ENCODE results near the gene KIRREL1.
"Not testable (repeated sequence)": the region's sequence is repeated elsewhere in the genome, so short reads cannot be mapped to it uniquely, and the experiment has no call there.

The KIRREL1 gene

GRCh38 chr1:158122833-158123388 is 129.5 kb downstream of the KIRREL1 start:
- no peak for DNase-seq (ENCODE audit: low spot score)
- TF ChIP-seq CTCF (IDR thresholded peaks at IDR 0.05; ENCODE audit: borderline replicate concordance, control extremely low read depth, extremely low read depth, insufficient read depth, missing control alignments), result no peak
- in situ Hi-C loops (cut with MboI; ENCODE audit: low sequenced_read_pairs, unreplicated experiment), result loop anchor here (10.0 kb wide), 1 partner anchor 138 kb away; no protein-coding TSS in a partner anchor

GRCh38 chr1:158124034-158124433 is 130.6 kb downstream of the KIRREL1 start:
- DNase-seq (ENCODE audit: low spot score), result no peak
- TF ChIP-seq CTCF (IDR thresholded peaks at IDR 0.05; ENCODE audit: borderline replicate concordance, control extremely low read depth, extremely low read depth, insufficient read depth, missing control alignments), result no peak
- in situ Hi-C loops (cut with MboI; ENCODE audit: low sequenced_read_pairs, unreplicated experiment), result loop anchor here (10.0 kb wide), 1 partner anchor 139 kb away; no protein-coding TSS in a partner anchor

- peak; percentile 93 for TF ChIP-seq CTCF (IDR thresholded peaks at IDR 0.05; ENCODE audit: borderline replicate concordance, control extremely low read depth, extremely low read depth, insufficient read depth, missing control alignments)
- DNase-seq (ENCODE audit: low spot score), result peak; percentile 79
- in situ Hi-C loops (cut with MboI; ENCODE audit: low sequenced_read_pairs, unreplicated experiment), result loop anchor here (10.0 kb wide), 1 partner anchor 140 kb away; no protein-coding TSS in a partner anchor
Observed at GRCh38 chr1:158124999-158125398, 131.6 kb downstream of the KIRREL1 start.

GRCh38 chr1:158126425-158126824 is 133.0 kb downstream of the KIRREL1 start:
- TF ChIP-seq CTCF (IDR thresholded peaks at IDR 0.05; ENCODE audit: borderline replicate concordance, control extremely low read depth, extremely low read depth, insufficient read depth, missing control alignments), result no peak
- DNase-seq (ENCODE audit: low spot score), result no peak
- in situ Hi-C loops (cut with MboI; ENCODE audit: low sequenced_read_pairs, unreplicated experiment), result loop anchor here (10.0 kb wide), 1 partner anchor 142 kb away; no protein-coding TSS in a partner anchor

GRCh38 chr1:158128531-158128930 is 135.1 kb downstream of the KIRREL1 start:
- not testable (repeated sequence) for DNase-seq (ENCODE audit: low spot score)
- in situ Hi-C loops (cut with MboI; ENCODE audit: low sequenced_read_pairs, unreplicated experiment), result loop anchor here (10.0 kb wide), 1 partner anchor 144 kb away; no protein-coding TSS in a partner anchor

GRCh38 chr1:158131217-158131616 is 137.8 kb downstream of the KIRREL1 start:
- TF ChIP-seq CTCF (IDR thresholded peaks at IDR 0.05; ENCODE audit: borderline replicate concordance, control extremely low read depth, extremely low read depth, insufficient read depth, missing control alignments), result no peak
- in situ Hi-C loops (cut with MboI; ENCODE audit: low sequenced_read_pairs, unreplicated experiment), result no loop called here
- DNase-seq (ENCODE audit: low spot score), result no peak

- no peak for DNase-seq (ENCODE audit: low spot score)
- TF ChIP-seq CTCF (IDR thresholded peaks at IDR 0.05; ENCODE audit: borderline replicate concordance, control extremely low read depth, extremely low read depth, insufficient read depth, missing control alignments), result no peak
- in situ Hi-C loops (cut with MboI; ENCODE audit: low sequenced_read_pairs, unreplicated experiment), result no loop called here
Observed at GRCh38 chr1:158140764-158141192, 147.3 kb downstream of the KIRREL1 start.

Measured in GM13976 (cell line).